Sigmoid colon (tissue), 7 donors: ENCODE data around the gene FAM237A. TPM values are rescaled to one million over a fixed set of nuclear protein-coding genes. Genes with fewer than 3 reads are reported as not detected.

Experiments
- DNase-seq: peaks from one replicate; pipeline ENCODE4 v3.0.0-alpha.2; 2019
- H3K27ac ChIP-seq, 4 donors: fragments of 200-600 bp; sonication (generic); one replicate each; pipeline ENCODE4 v1.5.1; 2016 to 2019; ENCODE audit warnings: mild to moderate bottlenecking in 1 of 4
- H3K27me3 ChIP-seq, 3 donors: fragments of 200-600 bp; sonication (generic); one replicate each; pipeline ENCODE4 v1.5.1; 2019; ENCODE audit warnings: mild to moderate bottlenecking in 1 of 3
- H3K36me3 ChIP-seq, 4 donors: fragments of 200-600 bp; sonication (generic); one replicate each; pipeline ENCODE4 v1.5.1; 2016 to 2019
- H3K4me1 ChIP-seq, 4 donors: fragments of 200-600 bp; sonication (generic); one replicate each; pipeline ENCODE4 v1.5.1; 2017 to 2019
- H3K4me3 ChIP-seq, 4 donors: fragments of 200-600 bp; sonication (generic); one replicate each; pipeline ENCODE4 v1.5.1; 2017 to 2019; ENCODE audit warnings: mild to moderate bottlenecking in 2 of 4, moderate library complexity in 1 of 4
- H3K9me3 ChIP-seq, 4 donors: fragments of 200-600 bp in 3 of 4; sonication (generic) in 3 of 4; one replicate each; pipeline versions ENCODE4 v1.5.1 to v1.6.1; 2013 to 2019
- CTCF ChIP-seq, 4 experiments: fragments of 450-650 bp in 3 of 4; fragments of 200-600 bp in 1 of 4; IDR thresholded peaks; one replicate each; pipeline ENCODE4 v1.5.1; 2016 to 2019; ENCODE audit warnings: antibody characterized with exemption in 4 of 4, mild to moderate bottlenecking in 3 of 4, moderate library complexity in 2 of 4
- EP300 ChIP-seq, 4 donors: sonication (generic); formaldehyde crosslinking; IDR thresholded peaks; one replicate each; pipeline ENCODE4 v1.6.1; 2017; ENCODE audit warnings: antibody characterized with exemption in 4 of 4
- POLR2A ChIP-seq, 2 donors: fragments of 450-650 bp; IDR thresholded peaks; one replicate each; pipeline ENCODE4 v1.6.1; 2016; ENCODE audit warnings: antibody characterized with exemption in 2 of 2, mild to moderate bottlenecking in 2 of 2, moderate library complexity in 2 of 2
- POLR2AphosphoS5 ChIP-seq, 4 donors: sonication (generic); formaldehyde crosslinking; IDR thresholded peaks; one replicate each; pipeline ENCODE4 v1.6.1; 2017; ENCODE audit warnings: antibody characterized with exemption in 4 of 4
- WGBS, 2 donors: extraction: QIAGEN DNeasy Blood & Tissue Kit; methylation state at CpG; one replicate each; pipeline ENCODE4 v1.1.7; 2013; 5-methylcytosine and 5-hydroxymethylcytosine counted together
- intact Hi-C: fragments of 100-400 bp; cut with DNase I; formaldehyde crosslinking; loops from one replicate; pipeline ENCODE4 v1.15.1; 2023
- polyA plus RNA-seq, 3 donors: library from polyadenylated mRNA; stranded (reverse); fragments of 200-250 nt; gene quantifications; one replicate each; pipeline ENCODE4 v1.2.3, GENCODE V29; 2013
- total RNA-seq, 4 donors: library from RNA; depleted of rRNA; stranded (reverse); fragments of >200 nt; gene quantifications; one replicate each; pipeline ENCODE4 v1.1.0, GENCODE V29; 2016
- donor health status: healthy with polysubstance abuse.
- donor health status: Bipolar disorder and iron deficiency.
- donor health status: healthy.

Gene FAM237A
- total and polyA plus RNA-seq, 7 donors, result not detected

GRCh38 chr2:206611736-206612135 lies 30.6 kb upstream of the FAM237A start:
- no peaks in the 10 kb centered on the region for H3K27me3 ChIP-seq
- TF ChIP-seq CTCF (IDR thresholded peaks at IDR 0.05) (no peak), EP300 (IDR thresholded peaks at IDR 0.05) (no peak), POLR2A (IDR thresholded peaks at IDR 0.05) (no peak), POLR2AphosphoS5 (IDR thresholded peaks at IDR 0.05) (no peak)
- no peak for DNase-seq
- no peak overlapping the region for H3K4me3 ChIP-seq
- no peaks in the 10 kb centered on the region for H3K4me1 ChIP-seq
- H3K27ac ChIP-seq, result no peak overlapping the region
- WGBS, 2 donors, result 77 to 86% methylated on average over 3 of the region's 3 CpGs
- intact Hi-C loops, result no loop called here
- H3K36me3 ChIP-seq, result no peaks in the 10 kb centered on the region
- no peaks in the 10 kb centered on the region for H3K9me3 ChIP-seq

- Histone ChIP-seq H3K27me3 (no peaks in the 10 kb centered on the region), H3K4me1 (no peaks in the 10 kb centered on the region), H3K36me3 (no peaks in the 10 kb centered on the region), H3K4me3 (no peak overlapping the region), H3K9me3 (no peaks in the 10 kb centered on the region), H3K27ac (no peak overlapping the region)
- intact Hi-C loops, result no loop called here
- no peak for DNase-seq
- WGBS, 2 donors, result 82 to 85% methylated on average over 6 of the region's 6 CpGs
- TF ChIP-seq EP300 (IDR thresholded peaks at IDR 0.05) (no peak), CTCF (IDR thresholded peaks at IDR 0.05) (no peak), POLR2A (IDR thresholded peaks at IDR 0.05) (no peak), POLR2AphosphoS5 (IDR thresholded peaks at IDR 0.05) (no peak)
Measured at GRCh38 chr2:206614811-206615210, 27.5 kb upstream of the FAM237A start.

- intact Hi-C loops, result no loop called here
- Histone ChIP-seq H3K9me3 (no peaks in the 10 kb centered on the region), H3K27me3 (no peaks in the 10 kb centered on the region), H3K36me3 (no peaks in the 10 kb centered on the region), H3K27ac (no peak overlapping the region), H3K4me1 (no peaks in the 10 kb centered on the region), H3K4me3 (no peak overlapping the region)
- TF ChIP-seq POLR2AphosphoS5 (IDR thresholded peaks at IDR 0.05) (no peak), CTCF (IDR thresholded peaks at IDR 0.05) (no peak), POLR2A (IDR thresholded peaks at IDR 0.05) (no peak), EP300 (IDR thresholded peaks at IDR 0.05) (no peak)
- DNase-seq, result no peak
- WGBS, 2 donors, result 81 to 87% methylated on average over 7 of the region's 7 CpGs
Measured at GRCh38 chr2:206615417-206616089, 26.7 kb upstream of the FAM237A start.

DNA sequence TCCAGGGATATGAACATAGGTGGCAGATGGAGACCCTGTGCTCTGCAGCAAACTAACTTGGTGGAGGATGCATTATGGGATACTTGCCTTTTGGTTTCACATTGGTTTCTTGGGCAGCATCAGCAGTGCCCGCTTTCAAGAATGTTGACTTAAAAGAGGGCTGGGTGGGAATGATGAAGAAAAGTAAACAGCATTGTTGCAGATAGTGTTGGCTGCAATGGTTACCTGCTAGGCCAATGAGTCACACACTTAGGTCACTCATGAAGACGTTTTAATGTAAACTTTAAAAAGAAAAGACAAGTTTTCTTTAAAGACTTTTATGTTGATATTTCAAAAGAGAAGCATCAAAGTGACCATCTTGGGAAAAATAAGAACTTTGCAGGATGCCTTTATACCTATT lies 26.1 kb upstream of the FAM237A start:
- intact Hi-C loops, result no loop called here
- 40 to 69% methylated on average over 2 of the region's 2 CpGs for WGBS, 2 donors
- DNase-seq, result no peak
- Histone ChIP-seq H3K4me1 (no peaks in the 10 kb centered on the region), H3K27ac (no peak overlapping the region), H3K36me3 (no peaks in the 10 kb centered on the region), H3K4me3 (no peak overlapping the region), H3K27me3 (no peaks in the 10 kb centered on the region), H3K9me3 (no peaks in the 10 kb centered on the region)
- no peak for TF ChIP-seq CTCF (IDR thresholded peaks at IDR 0.05)
- no peak for TF ChIP-seq POLR2AphosphoS5 (IDR thresholded peaks at IDR 0.05)

GRCh38 chr2:206619011-206619410 lies 23.3 kb upstream of the FAM237A start:
- Histone ChIP-seq H3K4me3 (no peak overlapping the region), H3K27ac (no peak overlapping the region), H3K9me3 (no peaks in the 10 kb centered on the region), H3K27me3 (no peaks in the 10 kb centered on the region), H3K4me1 (no peaks in the 10 kb centered on the region), H3K36me3 (no peaks in the 10 kb centered on the region)
- TF ChIP-seq EP300 (IDR thresholded peaks at IDR 0.05), result no peak
- TF ChIP-seq POLR2AphosphoS5 (IDR thresholded peaks at IDR 0.05), result no peak
- no peak for TF ChIP-seq CTCF (IDR thresholded peaks at IDR 0.05)
- no peak for TF ChIP-seq POLR2A (IDR thresholded peaks at IDR 0.05)
- 75 to 79% methylated on average over 3 of the region's 3 CpGs for WGBS, 2 donors
- intact Hi-C loops, result no loop called here
- DNase-seq, result no peak
